NCI-H1048 (cell line): ENCODE results near the gene GNAL.

Experiments used
- DNase-seq: peaks from one replicate; lab custom pipeline; 2025; lab: John Stamatoyannopoulos, UW

GNAL gene

GRCh38 chr18:11809895-11810294, 120.8 kb downstream of the GNAL start:
- DNase-seq = no peak

GRCh38 chr18:11810379-11810778, 121.3 kb downstream of the GNAL start:
- DNase-seq = no peak

- no peak for DNase-seq
These were observed 121.9 kb downstream of the GNAL start for GRCh38 chr18:11811009-11811408.

- no peak for DNase-seq
These were observed 128.2 kb downstream of the GNAL start for GRCh38 chr18:11817229-11817628.

- DNase-seq = no peak
These were observed 129.6 kb downstream of the GNAL start for GRCh38 chr18:11818486-11819203.

- DNase-seq = no peak
These were observed 130.9 kb downstream of the GNAL start for GRCh38 chr18:11819938-11820337.

GRCh38 chr18:11820697-11821096, 131.6 kb downstream of the GNAL start:
- DNase-seq = no peak

GRCh38 chr18:11821208-11821607, 132.1 kb downstream of the GNAL start:
- no peak for DNase-seq

GRCh38 chr18:11821643-11822237, 132.7 kb downstream of the GNAL start:
- no peak for DNase-seq

GRCh38 chr18:11823545-11823944, 134.5 kb downstream of the GNAL start:
- no peak for DNase-seq

- DNase-seq = no peak
These were observed 137.8 kb downstream of the GNAL start for GRCh38 chr18:11826836-11827235.

GRCh38 chr18:11828786-11829432, 139.8 kb downstream of the GNAL start:
- no peak for DNase-seq

- DNase-seq = no peak
These were observed 141.5 kb downstream of the GNAL start for GRCh38 chr18:11830585-11830984.

GRCh38 chr18:11831921-11832320, 142.9 kb downstream of the GNAL start:
- no peak for DNase-seq

- DNase-seq = no peak
These were observed 145.7 kb downstream of the GNAL start for GRCh38 chr18:11834772-11835171.

- DNase-seq = no peak
These were observed 150.5 kb downstream of the GNAL start for GRCh38 chr18:11839556-11839955.

- DNase-seq = no peak
These were observed 151.4 kb downstream of the GNAL start for GRCh38 chr18:11840493-11840892.

GRCh38 chr18:11842562-11842961, 153.5 kb downstream of the GNAL start:
- DNase-seq = no peak

GRCh38 chr18:11844436-11844835, 155.4 kb downstream of the GNAL start:
- DNase-seq = no peak

- no peak for DNase-seq
These were observed 156.6 kb downstream of the GNAL start for GRCh38 chr18:11845654-11846053.

GRCh38 chr18:11847811-11848210, 158.7 kb downstream of the GNAL start:
- DNase-seq = no peak

GRCh38 chr18:11849279-11849678, 160.2 kb downstream of the GNAL start:
- no peak for DNase-seq

- no peak for DNase-seq
These were observed 161.0 kb downstream of the GNAL start for GRCh38 chr18:11849841-11850634.
